ENCODE measurements around the gene KCNT1. TPM values are rescaled to one million over a fixed set of nuclear protein-coding genes. Genes with fewer than 3 reads are reported as not detected.

KCNT1 gene
- total and polyA plus RNA-seq, 2 donors (not counting 3 experiments of a cell fraction or from before 2014, with no cell fraction given), result not detected

- H3K4me1 ChIP-seq (ENCODE audit: control insufficient read depth, extremely low read depth, insufficient read depth, low read length), result peaks cover 4% of the 10 kb centered on the region
- H3K27me3 ChIP-seq (ENCODE audit: control insufficient read depth in 2 of 2, insufficient read depth in 2 of 2, low read length in 2 of 2), result no peaks in the 10 kb centered on the region
- no peaks in the 10 kb centered on the region for H3K9me1 ChIP-seq (replicated peaks; ENCODE audit: control insufficient read depth, extremely low read depth, insufficient read depth, low read length)
- H3K27ac ChIP-seq (ENCODE audit: insufficient read depth, low read depth, low read length), result no peak overlapping the region
- dilution Hi-C loops (cut with MboI; ENCODE audit: extremely low pct_ligation_motif_present, low sequenced_read_pairs) (no loop called here), intact Hi-C loops (cut with micrococcal nuclease) (no loop called here)
- DNase-seq (ENCODE audit: low read depth, low spot score) (no peak), FAIRE-seq (no peak)
- no peaks in the 10 kb centered on the region for H3K79me2 ChIP-seq (ENCODE audit: control insufficient read depth, insufficient read depth, low read length)
- H4K20me1 ChIP-seq (replicated peaks; ENCODE audit: control insufficient read depth, extremely low read depth, insufficient read depth, low read length), result no peaks in the 10 kb centered on the region
- H3K9ac ChIP-seq (replicated peaks; ENCODE audit: extremely low read depth, insufficient read depth, low read length), result no peak overlapping the region
- no peak overlapping the region for H3K4me3 ChIP-seq (replicated peaks in 1 of 3; ENCODE audit: insufficient read depth in 1 of 3, low read depth in 1 of 3, low read length in 3 of 3)
- ChIA-PET CTCF (no interaction called here), POLR2A (no interaction called here)
- H3K9me3 ChIP-seq (replicated peaks; ENCODE audit: control insufficient read depth, insufficient read depth, low read length), result no peaks in the 10 kb centered on the region
- H3K4me2 ChIP-seq (ENCODE audit: insufficient read depth, low read length), result no peak overlapping the region
- H2AFZ ChIP-seq (ENCODE audit: low read depth, low read length), result no peak overlapping the region
- TF ChIP-seq JUN (IDR thresholded peaks at IDR 0.05; ENCODE audit: borderline replicate concordance, insufficient read depth, insufficient read length, low read depth) (no peak), MYC (IDR thresholded peaks at IDR 0.05; ENCODE audit: low read depth, low read length) (no peak), FOS (IDR thresholded peaks at IDR 0.05; ENCODE audit: borderline replicate concordance, insufficient read depth, low read length) (no peak), EZH2 (IDR thresholded peaks at IDR 0.05; ENCODE audit: borderline replicate concordance, low read depth, low read length, severe bottlenecking) (no peak)
- no peaks in the 10 kb centered on the region for H3K36me3 ChIP-seq (ENCODE audit: control insufficient read depth in 2 of 2, extremely low read depth in 1 of 2, insufficient read depth in 2 of 2, low read length in 2 of 2)
- BruUV-seq (replicated peaks), result no TSS peak
Observed at GRCh38 chr9:135793221-135794056, 91.5 kb downstream of the KCNT1 start.

- no TSS peak for BruUV-seq (replicated peaks)
Observed at GRCh38 chr9:135794057-135794335, 92.0 kb downstream of the KCNT1 start.

More at GRCh38 chr9:135794057-135794335, 92.0 kb downstream of the KCNT1 start:
- Histone ChIP-seq H3K4me2 (ENCODE audit: insufficient read depth, low read length) (no peak overlapping the region), H4K20me1 (replicated peaks; ENCODE audit: control insufficient read depth, extremely low read depth, insufficient read depth, low read length) (no peaks in the 10 kb centered on the region), H3K27me3 (ENCODE audit: control insufficient read depth in 2 of 2, insufficient read depth in 2 of 2, low read length in 2 of 2) (no peaks in the 10 kb centered on the region), H3K4me1 (ENCODE audit: control insufficient read depth, extremely low read depth, insufficient read depth, low read length) (peaks cover 4% of the 10 kb centered on the region), H3K27ac (ENCODE audit: insufficient read depth, low read depth, low read length) (no peak overlapping the region), H3K36me3 (ENCODE audit: control insufficient read depth in 2 of 2, extremely low read depth in 1 of 2, insufficient read depth in 2 of 2, low read length in 2 of 2) (no peaks in the 10 kb centered on the region), H3K9me3 (replicated peaks; ENCODE audit: control insufficient read depth, insufficient read depth, low read length) (no peaks in the 10 kb centered on the region), H3K9me1 (replicated peaks; ENCODE audit: control insufficient read depth, extremely low read depth, insufficient read depth, low read length) (no peaks in the 10 kb centered on the region), H3K4me3 (replicated peaks in 1 of 3; ENCODE audit: insufficient read depth in 1 of 3, low read depth in 1 of 3, low read length in 3 of 3) (no peak overlapping the region), H3K9ac (replicated peaks; ENCODE audit: extremely low read depth, insufficient read depth, low read length) (no peak overlapping the region), H3K79me2 (ENCODE audit: control insufficient read depth, insufficient read depth, low read length) (no peaks in the 10 kb centered on the region), H2AFZ (ENCODE audit: low read depth, low read length) (no peak overlapping the region)
- TF ChIP-seq FOS (IDR thresholded peaks at IDR 0.05; ENCODE audit: borderline replicate concordance, insufficient read depth, low read length) (no peak), POLR2A (IDR thresholded peaks at IDR 0.05; ENCODE audit: low read depth, low read length) (no peak), JUN (IDR thresholded peaks at IDR 0.05; ENCODE audit: borderline replicate concordance, insufficient read depth, insufficient read length, low read depth) (no peak), POLR2AphosphoS5 (IDR thresholded peaks at IDR 0.05; ENCODE audit: insufficient read depth, low read depth, low read length) (no peak), EZH2 (IDR thresholded peaks at IDR 0.05; ENCODE audit: borderline replicate concordance, low read depth, low read length, severe bottlenecking) (no peak), MAX (IDR thresholded peaks at IDR 0.05; ENCODE audit: insufficient read depth, insufficient read length) (no peak), MYC (IDR thresholded peaks at IDR 0.05; ENCODE audit: low read depth, low read length) (no peak), CTCF (IDR thresholded peaks at IDR 0.05; ENCODE audit: extremely low read depth in 1 of 2, insufficient read depth in 1 of 2, low read depth in 1 of 2, low read length in 2 of 2) (no peak)
- FAIRE-seq (no peak), DNase-seq (ENCODE audit: low read depth, low spot score) (no peak)
- ChIA-PET CTCF (no interaction called here), POLR2A (no interaction called here)
- dilution Hi-C loops (cut with MboI; ENCODE audit: extremely low pct_ligation_motif_present, low sequenced_read_pairs), result no loop called here
- intact Hi-C loops (cut with micrococcal nuclease), result no loop called here
